Karpas-422 (cell line): ENCODE measurements around the gene ZNF143. TPM values are rescaled to one million over a fixed set of nuclear protein-coding genes. Genes with fewer than 3 reads are reported as not detected.

ENCODE experiments used
- small RNA-seq: library from RNA; depleted of rRNA; stranded (forward); fragments of <200 nt; gene quantifications from one replicate; pipeline ENCODE3, GENCODE V24; 2014
- total RNA-seq: library from RNA; depleted of rRNA; stranded (reverse); fragments of >200 nt; shearing (Covaris generic); gene quantifications from 2 replicates; pipeline ENCODE4 v1.2.3, GENCODE V29; 2014; ENCODE audit warnings: low replicate concordance; rRNA removed

The ZNF143 gene
- total RNA-seq, 1 experiment from 2014 or later: 36.7 TPM

Small RNAs within 50 kb of the gene (small RNA-seq; reads per million reads assigned to genes)
- gene RF01210 (0.20 reads per million), gene SNORA23 (41.2 reads per million, percentile 98 among the genes with 10 or more reads in this experiment)

Other genes with a start within 250 kb of the ZNF143 start
- 48.1 and 57.3 TPM in 2 replicates for gene DENND5A, start 195.7 kb upstream of the ZNF143 start, total RNA-seq
- gene TMEM41B, start 146.4 kb upstream of the ZNF143 start, total RNA-seq: 45.2 and 88.6 TPM in 2 replicates
- gene IPO7, start 76.4 kb upstream of the ZNF143 start, total RNA-seq: 48.6 and 77.6 TPM in 2 replicates
- 74.0 and 107 TPM in 2 replicates for gene WEE1, start 112.7 kb downstream of the ZNF143 start, total RNA-seq
- 77.0 and 82.4 TPM in 2 replicates for gene SWAP70, start 203.1 kb downstream of the ZNF143 start, total RNA-seq